Fibroblast of peridontal ligament (primary cell): ENCODE results near the gene PEAK1.
A peak's percentile ranks its signal among the peaks of the same experiment; 100 is the strongest.

ENCODE experiments used
- DNase-seq: peaks from one replicate; pipeline ENCODE4 v3.0.0-alpha.2; 2010; ENCODE audit errors: extremely low read depth

Gene PEAK1

DNA sequence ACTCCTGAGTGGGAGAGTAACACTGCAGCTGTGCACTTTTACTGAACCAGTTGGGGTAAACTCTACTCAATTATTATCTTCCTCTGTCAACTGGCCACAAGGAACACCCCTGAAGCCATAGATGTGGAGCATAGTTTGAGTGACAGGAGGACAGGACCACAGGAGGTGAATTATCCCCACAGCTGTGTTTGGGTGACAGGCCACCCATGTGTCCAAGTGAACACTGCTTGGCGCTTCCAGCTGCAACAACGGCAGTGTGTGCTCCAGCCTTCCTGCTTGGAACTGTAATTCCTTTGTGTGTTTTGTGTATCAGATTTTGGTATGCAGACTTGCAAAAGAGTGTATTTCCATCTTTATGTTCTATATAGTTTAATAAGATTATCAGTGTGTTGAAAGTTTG is 328.8 kb downstream of the PEAK1 start:
- no peak for DNase-seq

DNA sequence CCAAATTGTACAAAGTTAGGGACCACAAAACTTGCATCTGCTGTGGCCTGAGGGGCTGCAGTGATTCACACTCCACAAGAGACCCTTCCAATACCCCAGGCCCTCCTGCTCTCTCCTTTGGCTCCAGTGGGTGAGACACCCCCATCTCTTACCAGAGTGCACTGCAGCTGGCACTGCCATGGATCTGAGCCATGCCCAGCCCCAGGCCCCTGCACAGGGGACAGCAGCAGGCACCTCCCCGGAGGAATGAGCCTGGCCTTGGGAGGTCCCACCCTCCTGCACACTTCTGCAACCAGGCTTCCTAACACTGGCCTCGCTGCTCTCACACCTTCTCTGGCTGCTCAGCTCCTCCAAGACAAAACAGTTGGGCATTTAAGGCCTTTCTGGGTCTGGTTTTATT is 332.7 kb downstream of the PEAK1 start:
- DNase-seq = no peak

- peak; percentile 74 for DNase-seq
Measured at GRCh38 chr15:77085297-77085696, 334.6 kb downstream of the PEAK1 start.

DNA sequence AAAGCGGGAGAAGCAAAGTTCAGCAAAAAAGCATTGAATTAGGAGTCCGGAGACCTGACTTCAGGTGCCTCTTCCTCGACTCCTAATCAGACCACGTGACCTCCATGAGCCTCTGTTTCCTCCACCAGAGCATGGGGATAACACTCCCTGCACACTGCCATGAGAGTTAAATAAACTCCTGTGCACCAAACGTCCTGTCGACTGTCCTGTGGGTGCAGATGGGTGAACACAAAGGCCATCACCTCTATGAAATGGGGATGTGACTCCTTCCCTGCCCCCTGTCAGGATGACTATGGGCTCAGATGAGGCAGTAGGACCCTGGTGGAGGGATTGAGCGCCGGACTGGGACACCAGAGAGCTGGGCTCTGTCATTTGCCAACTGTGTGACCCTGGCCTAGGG is 335.5 kb downstream of the PEAK1 start:
- no peak for DNase-seq

- no peak for DNase-seq
Measured at GRCh38 chr15:77083381-77084160, 336.3 kb downstream of the PEAK1 start.

GRCh38 chr15:77081971-77082370 is 337.9 kb downstream of the PEAK1 start:
- no peak for DNase-seq

GRCh38 chr15:77076323-77076915 is 343.5 kb downstream of the PEAK1 start:
- DNase-seq = no peak

DNA sequence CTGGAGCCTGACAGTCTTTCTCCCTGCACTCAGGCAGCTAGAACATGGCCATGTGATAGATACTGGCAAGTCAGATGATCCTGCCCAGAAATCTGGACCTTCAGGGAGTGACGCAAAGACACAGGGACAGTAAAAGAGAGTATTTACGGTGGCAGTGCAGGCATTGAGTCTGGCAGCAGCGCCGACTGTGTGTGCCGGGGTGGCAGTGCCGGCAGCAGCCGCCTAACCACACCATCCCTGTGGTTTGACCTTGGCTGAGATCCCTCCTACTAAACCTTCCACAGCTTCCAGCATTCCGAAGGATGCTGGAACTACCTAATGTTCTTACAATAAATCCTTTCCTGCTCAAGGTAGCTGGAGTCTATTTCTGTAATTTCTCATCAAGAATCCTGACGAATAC is 344.4 kb downstream of the PEAK1 start:
- DNase-seq = peak; percentile 29

DNA sequence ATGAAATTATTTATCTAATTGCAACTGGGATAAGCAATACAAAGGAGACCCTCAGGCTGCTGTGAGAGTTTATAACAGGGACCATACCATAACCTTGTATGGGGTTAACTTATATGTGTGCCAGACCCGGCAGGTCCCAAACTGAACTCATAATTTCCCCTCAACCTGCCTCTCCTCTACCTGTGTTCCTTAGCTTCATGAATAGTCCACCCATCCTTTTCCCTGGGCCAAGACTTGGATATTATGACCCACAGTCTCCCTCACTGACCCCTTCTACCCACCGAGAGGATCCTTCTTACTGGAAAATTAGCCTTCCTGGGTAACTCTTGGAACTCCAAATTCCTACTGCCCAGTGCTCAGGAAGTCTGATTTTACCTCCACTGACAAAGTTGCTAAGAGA is 345.6 kb downstream of the PEAK1 start:
- no peak for DNase-seq

DNA sequence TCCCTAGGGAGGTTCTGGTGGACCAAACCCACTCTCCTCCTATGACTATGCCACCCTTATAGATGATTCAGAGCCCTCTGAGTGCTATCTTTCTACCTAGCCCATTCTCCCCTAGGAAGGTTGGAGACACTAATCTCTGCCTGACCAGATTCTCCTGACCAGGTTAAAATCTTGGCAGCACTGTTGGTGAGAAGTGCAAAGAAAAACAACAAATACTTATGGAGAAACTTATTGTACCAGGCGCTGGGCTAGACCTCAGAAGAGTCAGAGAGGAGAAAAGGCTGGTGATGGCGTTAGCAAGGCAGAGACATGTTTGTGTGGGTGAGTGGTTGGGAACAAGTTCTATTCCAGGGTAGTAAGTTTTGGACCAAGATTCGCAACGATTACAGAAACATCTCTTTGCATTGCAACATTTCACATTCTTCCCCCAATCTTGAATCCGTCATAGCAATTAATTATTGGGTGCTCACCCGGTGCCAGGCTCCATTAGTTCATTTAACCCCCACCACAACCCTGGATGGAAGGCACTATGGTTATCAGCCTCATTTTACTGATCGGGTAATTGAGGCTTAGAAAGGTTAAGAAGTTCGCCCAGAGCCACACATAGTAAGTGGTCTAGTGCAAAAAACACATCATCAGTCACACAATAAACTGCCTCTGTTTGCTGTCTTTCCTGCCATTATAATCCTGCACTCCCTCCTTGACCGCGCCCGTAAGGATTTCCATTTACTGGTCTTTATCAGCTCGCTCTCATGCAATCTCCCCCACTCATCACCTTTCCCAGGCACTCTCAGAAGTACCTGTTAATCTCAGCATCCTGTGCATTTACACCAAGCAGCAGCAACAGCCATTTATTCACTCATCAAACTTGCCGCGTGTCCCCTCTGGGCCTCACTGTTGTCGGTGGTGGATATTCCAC is 348.3 kb downstream of the PEAK1 start:
- no peak for DNase-seq

DNA sequence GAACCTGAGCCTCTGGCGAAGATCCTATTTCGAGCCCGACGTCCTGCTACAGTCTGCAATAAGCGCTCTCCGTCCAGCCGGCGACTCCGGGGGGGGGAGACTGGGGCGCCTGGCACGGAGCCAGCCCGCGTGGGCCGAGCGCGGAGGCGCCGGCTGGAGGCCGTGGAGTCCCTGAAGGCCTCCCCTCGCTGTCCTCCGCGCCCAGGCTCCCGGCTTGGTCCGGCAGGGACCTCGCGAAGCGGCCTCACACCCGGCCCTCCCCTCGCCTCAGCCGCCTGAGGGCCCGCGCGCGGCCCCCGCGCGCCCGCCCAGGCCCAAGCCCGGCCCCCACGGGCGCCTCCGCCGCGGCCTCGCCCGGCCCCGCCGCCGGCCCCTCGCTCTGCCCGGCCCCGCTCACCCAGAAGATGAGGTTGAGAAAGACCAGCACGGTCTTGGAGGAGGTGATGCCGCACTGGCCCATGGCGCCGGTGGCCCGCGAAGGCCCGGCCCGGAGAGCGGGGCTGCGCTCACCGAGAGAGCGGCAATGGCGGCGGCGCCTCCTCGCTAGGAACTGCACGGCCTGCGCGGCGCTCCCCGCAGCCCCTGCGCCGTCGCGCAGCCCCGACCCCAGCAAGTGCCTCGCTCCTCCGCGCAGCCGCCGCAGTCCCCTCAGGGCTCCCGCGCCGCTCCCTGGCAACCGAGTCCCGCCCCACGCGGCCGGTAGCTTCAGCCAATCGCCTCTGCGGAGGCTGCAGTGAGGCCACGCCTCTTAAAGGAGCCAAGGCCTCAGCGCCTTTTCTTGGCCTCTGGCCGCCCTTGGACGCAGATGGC is 349.2 kb downstream of the PEAK1 start, which contains the start of gene TSPAN3:
Gene TSPAN3 (minus strand): TSS at position 615 of the 810 bp plus-strand sequence. CDS start 155 bp downstream, at position 460.
- DNase-seq = peak; percentile 83

GRCh38 chr15:77070180-77070494 is 349.8 kb downstream of the PEAK1 start:
- DNase-seq = no peak

GRCh38 chr15:77069521-77070121 is 350.3 kb downstream of the PEAK1 start:
- no peak for DNase-seq

DNA sequence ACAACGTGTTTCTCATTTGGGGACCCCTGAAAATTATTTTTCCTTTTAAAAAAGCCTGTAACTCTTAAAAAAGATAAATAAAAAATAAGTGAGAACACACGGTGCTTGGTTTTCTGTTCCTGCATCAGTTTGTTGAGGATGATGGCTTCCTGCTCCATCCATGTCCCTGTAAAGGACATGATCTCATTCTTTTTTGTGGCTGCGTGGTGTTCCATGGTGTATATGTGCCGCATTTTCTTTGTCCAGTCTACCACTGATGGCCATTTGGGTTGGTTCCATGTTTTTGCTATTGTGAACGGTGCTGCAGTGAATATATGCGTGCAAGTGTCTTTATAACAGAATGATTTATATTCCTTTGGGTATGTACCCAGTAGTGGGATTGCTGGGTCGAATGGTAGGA is 351.3 kb downstream of the PEAK1 start:
- no peak for DNase-seq

- DNase-seq = no peak
Measured at GRCh38 chr15:77067691-77068367, 352.1 kb downstream of the PEAK1 start.

DNA sequence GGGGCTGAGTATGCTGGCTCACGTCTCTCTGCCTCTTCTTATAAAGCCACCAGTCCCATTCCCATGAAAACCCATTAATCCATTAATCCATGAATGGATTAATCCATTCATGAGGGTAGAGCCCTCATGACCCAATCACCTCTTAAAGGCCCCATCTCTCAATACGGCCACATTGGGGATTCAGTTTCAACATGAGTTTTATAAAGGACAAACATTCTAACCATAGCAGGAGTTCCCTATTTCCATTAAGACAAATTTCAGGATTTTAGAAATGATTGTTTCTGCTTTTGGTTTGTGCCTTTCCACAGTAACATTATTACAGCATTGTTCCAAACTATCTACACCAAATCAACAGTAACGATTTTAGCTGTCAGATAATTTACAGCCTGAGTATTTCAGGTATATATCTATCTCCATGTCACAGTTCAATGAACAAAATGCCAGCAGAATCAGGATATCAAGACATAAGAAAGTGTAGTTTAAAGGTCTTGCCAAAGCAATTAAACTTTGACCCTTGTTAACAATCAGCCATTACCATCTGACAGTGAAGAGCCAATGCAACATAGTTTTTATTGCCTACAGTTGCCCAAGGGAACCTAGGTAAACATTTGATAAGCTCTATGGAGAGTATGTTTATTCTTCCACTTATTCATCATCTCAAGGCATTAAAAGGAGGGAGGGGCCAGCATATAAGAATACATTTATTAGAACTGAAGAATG is 352.8 kb downstream of the PEAK1 start:
- DNase-seq = no peak

GRCh38 chr15:77064539-77065308 is 355.2 kb downstream of the PEAK1 start:
- DNase-seq = no peak

DNA sequence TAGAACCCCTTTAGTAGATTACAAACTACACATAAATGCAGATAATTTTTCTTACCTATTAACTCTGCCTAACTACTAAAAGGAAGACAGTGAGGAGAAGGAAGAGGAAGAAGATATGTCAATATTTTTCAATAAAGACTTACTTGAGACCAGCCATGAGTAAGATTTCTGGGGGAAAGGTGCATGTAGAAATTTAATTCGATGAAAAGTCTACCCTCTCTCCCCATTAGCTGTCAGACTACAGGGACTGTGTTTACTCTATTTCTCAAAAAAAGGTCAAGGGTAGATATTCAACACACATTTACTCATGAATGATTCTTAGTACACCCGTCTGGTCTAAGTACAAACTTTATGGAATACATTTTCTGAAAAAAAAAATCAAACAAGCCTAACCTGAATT is 355.8 kb downstream of the PEAK1 start:
- no peak for DNase-seq

- DNase-seq = no peak
Measured at GRCh38 chr15:77063249-77063648, 356.7 kb downstream of the PEAK1 start.
